A673 (cell line): ENCODE measurements around the gene GMDS.

Experiments
- EZH2 ChIP-seq: fragments of 200-600 bp; sonication (generic); IDR thresholded peaks from 2 replicates; pipeline ENCODE4 v1.6.1; 2017; ENCODE audit warnings: borderline replicate concordance, low read depth, mild to moderate bottlenecking, mixed read lengths, antibody characterized with exemption, low read length; ENCODE audit not compliant: poor library complexity, severe bottlenecking
- TF ChIP-seq, protein P1 (sequence below): fragments of 300-800, 200-600 bp; sonication (generic); conservative IDR thresholded peaks from 2 replicates; pipeline ENCODE4 v1.5.1; 2017; ENCODE audit warnings: low read depth, mild to moderate bottlenecking, antibody characterized with exemption, low read length, moderate library complexity, mixed read lengths

DNA sequence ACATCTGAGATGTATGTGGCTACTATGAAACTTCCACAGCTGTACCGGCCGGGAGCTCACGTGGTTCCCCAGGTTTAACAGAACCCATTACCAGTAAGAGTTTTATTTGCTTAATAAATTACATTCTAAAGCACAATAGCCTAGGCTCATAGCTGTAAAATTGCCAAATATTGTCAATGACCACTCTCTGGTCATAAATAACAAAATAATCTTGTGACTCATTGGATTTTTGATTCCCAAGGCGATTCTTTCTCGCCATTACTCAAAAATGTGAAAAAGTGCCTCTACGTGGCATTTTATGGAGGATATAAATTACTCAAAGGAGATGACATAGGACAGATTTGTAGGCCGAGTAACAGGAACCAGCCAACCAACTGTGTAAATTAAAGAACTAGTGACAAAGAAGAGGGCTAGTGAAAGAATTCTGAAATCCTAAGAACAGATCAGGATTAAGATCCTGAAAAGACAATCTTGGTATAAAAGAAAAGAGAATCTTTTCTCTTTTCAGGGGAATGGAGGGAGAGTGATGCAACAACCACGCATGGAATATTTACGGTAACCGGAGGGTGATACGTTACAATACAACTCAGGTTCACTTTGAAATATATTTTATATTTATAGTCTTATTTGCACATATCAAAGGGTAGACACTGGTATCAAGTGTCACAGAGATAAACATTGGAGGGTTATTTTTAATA lies 436.0 kb downstream of the GMDS start:
- TF ChIP-seq, protein P1, sequence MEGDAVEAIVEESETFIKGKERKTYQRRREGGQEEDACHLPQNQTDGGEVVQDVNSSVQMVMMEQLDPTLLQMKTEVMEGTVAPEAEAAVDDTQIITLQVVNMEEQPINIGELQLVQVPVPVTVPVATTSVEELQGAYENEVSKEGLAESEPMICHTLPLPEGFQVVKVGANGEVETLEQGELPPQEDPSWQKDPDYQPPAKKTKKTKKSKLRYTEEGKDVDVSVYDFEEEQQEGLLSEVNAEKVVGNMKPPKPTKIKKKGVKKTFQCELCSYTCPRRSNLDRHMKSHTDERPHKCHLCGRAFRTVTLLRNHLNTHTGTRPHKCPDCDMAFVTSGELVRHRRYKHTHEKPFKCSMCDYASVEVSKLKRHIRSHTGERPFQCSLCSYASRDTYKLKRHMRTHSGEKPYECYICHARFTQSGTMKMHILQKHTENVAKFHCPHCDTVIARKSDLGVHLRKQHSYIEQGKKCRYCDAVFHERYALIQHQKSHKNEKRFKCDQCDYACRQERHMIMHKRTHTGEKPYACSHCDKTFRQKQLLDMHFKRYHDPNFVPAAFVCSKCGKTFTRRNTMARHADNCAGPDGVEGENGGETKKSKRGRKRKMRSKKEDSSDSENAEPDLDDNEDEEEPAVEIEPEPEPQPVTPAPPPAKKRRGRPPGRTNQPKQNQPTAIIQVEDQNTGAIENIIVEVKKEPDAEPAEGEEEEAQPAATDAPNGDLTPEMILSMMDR: no peak
- no peak for TF ChIP-seq EZH2
